ENCODE data around the gene ADAM8.

The ADAM8 gene

GRCh38 chr10:133308421-133309099, 31.9 kb upstream of the ADAM8 start, which contains the start of the genes TUBGCP2 and ZNF511:
Gene TUBGCP2 (minus strand): TSS chr10:133308872. CDS start chr10:133302941, 5,931 bp downstream.
Gene ZNF511 (plus strand): TSS chr10:133308914. CDS start chr10:133308944, 30 bp downstream.
- DNase-seq (ENCODE audit: low spot score) = peak; percentile 69

GRCh38 chr10:133307776-133308420, 31.2 kb upstream of the ADAM8 start:
- peak; percentile 78 for DNase-seq (ENCODE audit: low spot score)

DNA sequence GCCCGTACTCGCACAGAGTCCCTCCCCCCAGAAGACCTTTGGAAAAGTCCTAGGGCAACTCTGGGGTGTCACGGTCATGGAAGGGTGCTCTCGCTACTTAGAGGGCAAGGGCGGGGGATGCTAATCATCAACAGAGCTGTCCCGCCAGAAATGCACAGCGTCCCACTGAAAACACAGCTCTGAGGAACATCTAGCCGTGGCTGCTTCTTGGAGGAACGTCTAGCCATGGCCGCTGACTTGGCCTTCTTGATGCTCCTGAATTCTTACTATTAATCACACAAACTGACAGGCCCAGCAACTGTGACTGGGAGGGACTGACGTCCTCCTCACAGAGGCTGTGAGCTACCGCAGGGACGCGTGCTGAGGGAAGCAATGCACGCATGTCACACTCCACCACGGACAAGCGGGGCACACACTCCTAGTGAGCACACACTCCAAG, 30.3 kb upstream of the ADAM8 start:
- DNase-seq (ENCODE audit: low spot score) = no peak

GRCh38 chr10:133306097-133306476, 29.4 kb upstream of the ADAM8 start:
- DNase-seq (ENCODE audit: low spot score) = no peak

- no peak for DNase-seq (ENCODE audit: low spot score)
These were observed 26.5 kb upstream of the ADAM8 start for GRCh38 chr10:133303206-133303605.

DNA sequence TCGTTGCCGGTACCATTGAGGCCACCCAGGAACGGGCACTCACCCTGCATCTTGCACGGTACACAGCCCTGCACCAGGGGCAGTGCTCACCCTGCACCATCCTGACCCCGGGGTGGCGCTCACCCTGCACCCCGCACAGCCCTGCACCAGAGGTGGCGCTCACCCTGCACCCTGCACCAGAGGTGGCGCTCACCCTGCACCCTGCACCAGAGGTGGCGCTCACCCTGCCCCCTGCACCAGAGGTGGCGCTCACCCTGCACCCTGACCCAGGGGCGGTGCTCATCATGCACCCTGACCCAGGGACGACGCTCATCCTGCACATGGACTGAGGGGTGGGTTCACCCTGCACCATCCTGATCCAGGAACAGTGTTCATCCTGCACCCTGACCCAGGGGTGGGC, 25.6 kb upstream of the ADAM8 start:
- no peak for DNase-seq (ENCODE audit: low spot score)

DNA sequence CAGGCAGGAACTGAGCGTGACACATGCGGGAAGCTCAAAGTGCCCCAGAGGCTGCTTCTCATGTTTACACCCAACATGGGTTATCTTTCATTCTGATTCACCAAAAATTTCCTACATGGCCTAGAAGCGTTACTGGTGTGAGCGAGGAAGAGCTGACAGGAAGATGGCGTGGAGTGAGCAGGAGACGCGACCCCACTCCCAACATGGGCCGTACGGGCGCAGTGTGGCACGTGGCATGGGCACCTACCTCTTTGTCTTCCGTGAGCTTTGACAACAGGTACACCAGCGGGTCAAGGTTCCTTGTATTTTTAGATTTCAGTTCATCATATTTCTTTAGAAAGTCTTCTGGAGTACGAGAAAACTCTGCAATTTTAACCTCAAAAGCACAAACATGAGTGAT, 23.1 kb upstream of the ADAM8 start:
- no peak for DNase-seq (ENCODE audit: low spot score)

GRCh38 chr10:133299224-133299623, 22.6 kb upstream of the ADAM8 start:
- no peak for DNase-seq (ENCODE audit: low spot score)

DNA sequence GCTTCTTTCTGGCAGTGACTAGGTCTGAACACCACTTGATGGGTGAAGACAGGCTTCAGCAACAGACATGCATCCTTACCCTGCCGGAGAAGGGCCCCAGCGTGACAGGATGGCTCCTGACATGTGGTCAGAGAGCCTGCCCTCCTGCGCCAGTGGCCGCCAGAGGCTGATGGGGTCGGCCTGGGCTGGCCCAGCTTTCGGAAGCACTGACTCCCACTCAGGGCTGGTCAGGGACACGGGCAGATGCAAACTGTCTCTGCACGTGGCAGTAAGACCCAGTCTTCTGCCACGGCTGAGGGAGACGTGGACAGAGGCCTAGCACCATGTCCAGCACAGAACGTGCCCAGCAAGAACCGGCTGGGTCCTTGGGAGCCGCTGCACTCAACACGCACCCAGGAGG, 21.8 kb upstream of the ADAM8 start:
- DNase-seq (ENCODE audit: low spot score) = no peak

DNA sequence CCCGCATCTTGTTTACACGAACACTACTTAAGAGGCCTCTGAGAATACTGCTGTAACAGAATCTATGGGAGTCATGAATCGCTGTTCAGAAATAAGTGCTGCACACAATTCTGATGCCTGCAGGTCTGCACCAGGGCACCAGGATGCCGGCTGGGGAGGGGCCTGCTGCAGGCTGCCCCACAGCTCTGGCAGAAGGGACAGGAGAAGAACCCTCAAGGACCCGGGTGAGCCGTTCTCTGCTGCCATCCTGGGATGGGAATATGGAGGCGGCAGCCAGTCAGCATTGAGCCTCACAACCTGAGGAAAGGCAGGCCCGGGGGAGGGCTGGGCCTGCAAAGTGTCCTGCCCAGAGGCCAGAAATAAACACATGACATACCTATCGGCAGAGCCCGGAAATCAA, 20.8 kb upstream of the ADAM8 start:
- no peak for DNase-seq (ENCODE audit: low spot score)

GRCh38 chr10:133295426-133296320, 19.0 kb upstream of the ADAM8 start:
- DNase-seq (ENCODE audit: low spot score) = no peak

DNA sequence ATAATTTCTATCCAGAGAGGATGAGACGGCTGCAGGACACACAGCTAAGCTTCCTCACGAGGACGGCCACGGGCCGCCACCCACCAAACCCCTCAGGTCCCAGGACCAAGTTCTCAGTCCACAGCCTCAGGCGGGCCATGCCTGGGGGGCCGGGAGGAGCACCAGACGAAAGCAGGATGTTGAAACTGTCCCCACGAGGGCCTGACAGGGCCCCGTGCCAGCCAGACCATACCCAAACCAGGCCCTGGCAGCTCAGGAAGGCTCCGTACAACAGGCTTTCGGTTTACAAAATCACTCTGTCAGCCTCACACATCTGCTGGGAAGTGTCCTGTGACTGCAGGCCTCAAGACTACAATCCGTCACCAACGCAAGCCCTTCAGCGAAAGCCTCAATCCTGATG, 17.5 kb upstream of the ADAM8 start:
- DNase-seq (ENCODE audit: low spot score) = no peak

DNA sequence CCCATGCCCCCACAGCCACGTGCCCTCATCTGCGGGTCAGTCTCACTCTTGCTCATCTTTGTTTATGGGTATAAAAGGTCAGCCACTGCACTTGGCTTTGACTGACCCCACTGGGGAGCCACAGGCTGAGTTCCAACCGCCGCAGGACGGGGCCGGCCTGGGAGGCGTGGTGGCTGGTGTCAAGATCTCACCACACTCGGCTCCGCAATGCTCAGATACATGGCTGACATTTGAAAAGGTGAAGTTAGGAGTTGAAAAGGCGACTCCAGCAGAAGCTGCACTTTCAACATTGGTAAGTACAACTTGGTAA, 17.1 kb upstream of the ADAM8 start:
- no peak for DNase-seq (ENCODE audit: low spot score)

DNA sequence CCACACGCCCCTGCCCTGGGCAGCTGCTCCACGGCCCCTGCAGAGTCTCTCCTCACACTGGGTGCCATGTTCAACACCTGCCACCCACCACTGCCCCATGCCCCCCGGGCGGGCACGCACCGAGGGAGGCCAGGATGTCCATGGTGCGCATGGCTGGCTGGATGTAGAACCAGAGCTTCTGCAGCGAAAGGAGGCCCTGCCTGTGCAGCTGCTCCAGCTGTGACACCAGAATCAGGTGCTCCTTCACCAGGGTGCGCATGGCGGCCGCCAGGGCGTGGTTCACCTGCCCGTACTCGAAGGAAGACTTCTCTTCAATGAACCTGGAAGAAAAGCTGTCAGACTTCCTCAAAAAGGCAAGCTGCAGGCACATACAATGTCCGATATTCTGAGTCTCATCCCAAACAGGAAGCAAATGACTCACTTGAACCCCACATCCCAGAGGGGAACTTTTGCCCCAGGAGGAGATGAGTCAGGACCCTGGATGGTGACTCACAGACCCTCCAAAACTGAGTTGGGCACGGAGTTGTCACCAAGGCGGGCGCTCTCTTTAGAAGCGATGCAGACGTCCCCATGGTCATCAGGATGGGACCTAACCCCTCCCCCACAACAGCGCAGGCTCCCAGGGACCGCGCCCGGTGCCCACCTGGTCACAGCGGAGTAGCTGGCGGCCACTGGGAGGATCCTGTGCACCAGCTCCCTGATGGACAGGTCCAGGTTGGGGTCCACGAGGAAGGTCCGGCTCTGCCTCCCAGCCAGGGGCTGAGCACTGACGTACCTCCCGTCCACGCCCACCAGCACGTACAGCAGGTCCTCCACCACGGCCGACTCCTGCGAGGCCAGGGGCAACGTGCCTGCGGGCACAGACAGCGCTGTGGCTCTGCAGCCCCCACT, 16.5 kb upstream of the ADAM8 start:
- no peak for DNase-seq (ENCODE audit: low spot score)

GRCh38 chr10:133289761-133290160, 13.1 kb upstream of the ADAM8 start:
- DNase-seq (ENCODE audit: low spot score) = no peak

GRCh38 chr10:133287832-133288500, 11.3 kb upstream of the ADAM8 start:
- DNase-seq (ENCODE audit: low spot score) = no peak

- DNase-seq (ENCODE audit: low spot score) = no peak
These were observed 9.7 kb upstream of the ADAM8 start for GRCh38 chr10:133286366-133286765.

DNA sequence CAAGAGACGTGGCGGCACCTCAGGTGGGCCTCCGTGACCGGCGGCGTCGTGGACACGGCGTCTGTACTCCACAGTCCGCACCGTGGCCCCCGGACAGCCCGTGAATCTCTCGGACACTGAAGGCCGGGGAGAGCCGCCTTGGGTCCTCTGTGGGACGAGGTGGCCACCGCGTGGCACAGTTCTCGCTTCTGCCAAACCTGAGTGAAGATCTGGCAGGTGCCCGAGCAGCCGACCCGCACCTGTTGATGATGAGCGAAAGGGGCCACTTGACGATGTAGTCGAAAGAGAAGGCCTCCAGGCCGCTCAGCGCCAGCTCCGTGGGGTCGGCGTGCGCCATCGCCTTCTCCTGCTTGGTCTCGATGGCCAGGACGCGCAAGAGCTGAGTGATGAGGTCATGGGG, 8.5 kb upstream of the ADAM8 start:
- DNase-seq (ENCODE audit: low spot score) = no peak

GRCh38 chr10:133283931-133284330, 7.3 kb upstream of the ADAM8 start:
- DNase-seq (ENCODE audit: low spot score) = no peak

- DNase-seq (ENCODE audit: low spot score) = no peak
These were observed 6.2 kb upstream of the ADAM8 start for GRCh38 chr10:133282846-133283390.
